AG10803 (cell line): ENCODE measurements around the gene CTNND2.

Experiments used
- DNase-seq: peaks from one replicate; pipeline ENCODE4 v3.0.0; 2010; ENCODE audit warnings: low read depth
- H3K4me3 ChIP-seq: 2 replicates; pipeline ENCODE4 v1.5.1; 2011; ENCODE audit warnings: mild to moderate bottlenecking, low read length, control low read depth
- TF ChIP-seq, protein P1 (sequence below): conservative IDR thresholded peaks from 2 replicates; pipeline ENCODE4 v1.5.1; 2011; ENCODE audit warnings: mild to moderate bottlenecking, low read length, control low read depth, inconsistent platforms

The CTNND2 gene, protein sequence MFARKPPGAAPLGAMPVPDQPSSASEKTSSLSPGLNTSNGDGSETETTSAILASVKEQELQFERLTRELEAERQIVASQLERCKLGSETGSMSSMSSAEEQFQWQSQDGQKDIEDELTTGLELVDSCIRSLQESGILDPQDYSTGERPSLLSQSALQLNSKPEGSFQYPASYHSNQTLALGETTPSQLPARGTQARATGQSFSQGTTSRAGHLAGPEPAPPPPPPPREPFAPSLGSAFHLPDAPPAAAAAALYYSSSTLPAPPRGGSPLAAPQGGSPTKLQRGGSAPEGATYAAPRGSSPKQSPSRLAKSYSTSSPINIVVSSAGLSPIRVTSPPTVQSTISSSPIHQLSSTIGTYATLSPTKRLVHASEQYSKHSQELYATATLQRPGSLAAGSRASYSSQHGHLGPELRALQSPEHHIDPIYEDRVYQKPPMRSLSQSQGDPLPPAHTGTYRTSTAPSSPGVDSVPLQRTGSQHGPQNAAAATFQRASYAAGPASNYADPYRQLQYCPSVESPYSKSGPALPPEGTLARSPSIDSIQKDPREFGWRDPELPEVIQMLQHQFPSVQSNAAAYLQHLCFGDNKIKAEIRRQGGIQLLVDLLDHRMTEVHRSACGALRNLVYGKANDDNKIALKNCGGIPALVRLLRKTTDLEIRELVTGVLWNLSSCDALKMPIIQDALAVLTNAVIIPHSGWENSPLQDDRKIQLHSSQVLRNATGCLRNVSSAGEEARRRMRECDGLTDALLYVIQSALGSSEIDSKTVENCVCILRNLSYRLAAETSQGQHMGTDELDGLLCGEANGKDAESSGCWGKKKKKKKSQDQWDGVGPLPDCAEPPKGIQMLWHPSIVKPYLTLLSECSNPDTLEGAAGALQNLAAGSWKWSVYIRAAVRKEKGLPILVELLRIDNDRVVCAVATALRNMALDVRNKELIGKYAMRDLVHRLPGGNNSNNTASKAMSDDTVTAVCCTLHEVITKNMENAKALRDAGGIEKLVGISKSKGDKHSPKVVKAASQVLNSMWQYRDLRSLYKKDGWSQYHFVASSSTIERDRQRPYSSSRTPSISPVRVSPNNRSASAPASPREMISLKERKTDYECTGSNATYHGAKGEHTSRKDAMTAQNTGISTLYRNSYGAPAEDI (N-terminal part only)

DNA sequence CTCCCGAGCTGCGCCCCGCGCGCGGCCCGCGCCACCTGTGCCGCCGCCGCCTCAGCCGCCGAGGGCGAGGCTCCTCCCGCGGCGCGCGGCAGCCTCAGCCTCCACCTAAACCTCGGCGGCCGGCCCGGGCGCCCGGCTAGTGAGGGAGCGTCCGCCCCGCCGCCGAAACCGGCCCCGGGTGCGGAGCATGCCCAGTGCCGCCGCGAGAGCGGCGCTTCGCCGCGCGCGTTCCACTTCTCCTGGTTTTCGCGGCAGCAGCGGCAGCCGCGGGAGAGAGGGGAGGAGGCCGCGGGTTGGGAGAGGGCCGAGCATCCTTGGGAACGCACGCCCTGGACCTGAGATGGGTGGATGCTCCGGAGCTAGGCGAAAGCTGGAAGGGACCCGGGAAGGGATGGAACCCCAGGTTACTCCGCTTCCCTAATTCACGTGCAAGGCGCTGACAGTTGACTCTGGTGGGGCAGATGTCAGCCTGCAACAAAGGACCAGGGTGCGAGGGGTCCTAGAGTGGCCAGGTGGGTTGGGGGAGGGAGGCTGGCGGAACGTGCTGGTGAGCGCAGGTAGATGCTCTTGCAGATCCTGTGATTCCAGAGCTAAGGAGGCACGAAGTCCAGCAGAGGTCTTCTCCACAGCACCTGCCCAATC lies at the start of gene CTNND2:
Gene CTNND2 (minus strand): TSS at position 182 of the 642 bp plus-strand sequence. CDS start 593 bp downstream, outside the sequence.
- H3K4me3 ChIP-seq: no peak within 1 kb of the TSS
- TF ChIP-seq, protein P1, sequence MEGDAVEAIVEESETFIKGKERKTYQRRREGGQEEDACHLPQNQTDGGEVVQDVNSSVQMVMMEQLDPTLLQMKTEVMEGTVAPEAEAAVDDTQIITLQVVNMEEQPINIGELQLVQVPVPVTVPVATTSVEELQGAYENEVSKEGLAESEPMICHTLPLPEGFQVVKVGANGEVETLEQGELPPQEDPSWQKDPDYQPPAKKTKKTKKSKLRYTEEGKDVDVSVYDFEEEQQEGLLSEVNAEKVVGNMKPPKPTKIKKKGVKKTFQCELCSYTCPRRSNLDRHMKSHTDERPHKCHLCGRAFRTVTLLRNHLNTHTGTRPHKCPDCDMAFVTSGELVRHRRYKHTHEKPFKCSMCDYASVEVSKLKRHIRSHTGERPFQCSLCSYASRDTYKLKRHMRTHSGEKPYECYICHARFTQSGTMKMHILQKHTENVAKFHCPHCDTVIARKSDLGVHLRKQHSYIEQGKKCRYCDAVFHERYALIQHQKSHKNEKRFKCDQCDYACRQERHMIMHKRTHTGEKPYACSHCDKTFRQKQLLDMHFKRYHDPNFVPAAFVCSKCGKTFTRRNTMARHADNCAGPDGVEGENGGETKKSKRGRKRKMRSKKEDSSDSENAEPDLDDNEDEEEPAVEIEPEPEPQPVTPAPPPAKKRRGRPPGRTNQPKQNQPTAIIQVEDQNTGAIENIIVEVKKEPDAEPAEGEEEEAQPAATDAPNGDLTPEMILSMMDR: no peak
- no peak for DNase-seq

DNA sequence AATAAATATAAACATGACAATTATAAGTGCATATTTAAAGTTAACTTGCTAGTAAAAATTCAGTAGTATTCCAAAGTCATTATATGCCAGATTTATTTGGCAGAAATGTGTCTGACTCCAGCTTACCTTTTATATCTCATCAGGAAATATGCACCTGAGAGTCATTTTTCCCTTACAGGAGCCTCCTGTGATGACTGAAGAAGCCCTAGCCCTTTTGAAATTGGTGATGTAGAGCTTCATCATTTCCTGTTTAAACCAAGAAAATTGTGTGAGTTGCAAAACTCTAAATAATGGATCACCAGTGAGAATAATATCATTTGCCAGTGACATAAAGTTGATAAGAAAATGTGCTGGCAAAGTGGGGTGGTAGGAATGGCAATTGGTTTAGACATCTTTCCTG lies 42.1 kb upstream of the CTNND2 start:
- TF ChIP-seq, protein P1: no peak
- no peak for DNase-seq
- no peak overlapping the region for H3K4me3 ChIP-seq

DNA sequence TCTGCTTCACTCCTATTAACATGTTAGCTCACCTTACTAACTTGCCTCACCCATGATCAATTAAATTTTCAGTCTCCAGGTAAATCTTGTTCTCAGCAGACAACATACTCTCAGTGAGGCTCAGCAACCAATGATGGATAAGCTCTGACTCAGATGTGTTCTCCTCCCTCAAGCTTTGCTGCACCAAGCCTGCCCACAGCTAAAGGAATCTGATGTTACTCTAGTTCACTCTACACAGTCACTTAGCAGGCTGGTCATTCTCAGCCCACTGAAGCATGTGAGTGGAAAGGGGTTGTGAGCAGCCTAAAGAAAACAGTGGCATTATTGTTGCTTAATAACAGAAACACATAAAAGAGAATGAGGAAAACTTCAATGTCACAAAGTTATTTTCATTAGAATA lies 37.3 kb upstream of the CTNND2 start:
- DNase-seq: no peak
- H3K4me3 ChIP-seq: no peak overlapping the region
- TF ChIP-seq, protein P1: no peak

DNA sequence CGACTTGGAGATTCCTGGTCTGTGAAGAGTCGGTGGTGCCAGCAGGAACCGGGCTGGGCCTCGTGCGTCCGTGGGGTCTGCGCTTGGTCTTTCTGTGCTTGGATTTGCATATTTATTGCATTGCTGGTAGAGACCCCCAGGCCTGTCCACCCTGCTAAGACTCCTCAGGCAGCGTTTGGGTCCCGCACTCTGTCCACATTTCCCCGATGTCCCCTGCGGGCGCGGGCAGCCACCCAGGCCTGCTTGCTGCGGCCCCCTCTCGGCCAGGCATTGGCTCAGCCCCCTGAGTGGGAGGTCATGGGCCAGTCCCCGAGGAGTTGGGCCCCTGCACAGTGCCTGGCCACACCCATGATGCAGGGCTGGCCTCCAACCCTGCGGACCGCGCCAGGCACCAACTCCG lies 27.4 kb upstream of the CTNND2 start:
- no peak overlapping the region for H3K4me3 ChIP-seq
- no peak for DNase-seq
- TF ChIP-seq, protein P1: no peak

DNA sequence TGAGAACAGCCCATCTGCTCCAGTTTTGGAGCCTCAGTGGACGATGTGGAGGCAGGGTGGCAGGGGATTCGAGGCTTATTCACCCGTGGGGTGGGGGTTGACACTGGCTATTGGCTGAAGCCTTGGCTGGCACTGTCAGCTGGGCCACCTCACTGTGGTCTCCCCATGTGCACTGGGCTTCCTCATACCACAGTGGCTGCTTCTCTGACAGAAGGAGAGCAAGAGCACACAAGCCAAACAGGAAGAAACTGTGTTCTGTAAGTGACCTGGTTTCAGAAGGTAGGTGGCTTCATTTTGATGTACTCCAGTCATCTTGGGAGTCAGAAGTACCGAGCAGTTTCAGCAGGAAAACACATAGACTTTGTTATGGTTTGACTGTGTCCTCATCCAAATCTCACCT lies 24.7 kb upstream of the CTNND2 start:
- H3K4me3 ChIP-seq: no peak overlapping the region
- no peak for DNase-seq
- TF ChIP-seq, protein P1: no peak

DNA sequence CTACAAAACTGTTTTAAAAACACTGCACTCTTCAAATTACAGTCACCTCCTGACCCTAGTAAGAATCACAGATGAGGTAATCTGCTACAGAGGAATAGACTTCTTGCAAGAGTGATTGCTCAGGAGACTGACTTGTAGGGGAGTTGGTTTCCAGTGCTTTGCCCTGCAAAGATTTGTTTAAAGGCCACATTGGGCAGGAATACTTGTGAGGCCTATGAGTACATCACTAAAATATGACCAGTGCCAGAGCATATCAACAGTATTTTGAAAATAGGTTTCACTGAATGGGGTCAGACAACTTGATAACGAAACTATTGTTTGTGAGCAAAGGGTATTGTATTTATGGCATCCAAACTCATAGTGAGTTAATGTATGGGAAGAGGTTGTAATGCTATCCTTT lies 21.5 kb upstream of the CTNND2 start:
- H3K4me3 ChIP-seq: no peak overlapping the region
- TF ChIP-seq, protein P1: no peak
- no peak for DNase-seq
